HepG2 (cell line): ENCODE data around the gene PLG.

Experiments used
- EED ChIP-seq: sonication (generic); formaldehyde crosslinking; IDR thresholded peaks from 2 replicates; pipeline ENCODE4 v1.5.0; 2020; ENCODE audit warnings: mild to moderate bottlenecking, missing genetic modification reagents
- EZH2 ChIP-seq: conservative IDR thresholded peaks from 2 replicates; pipeline ENCODE4 v1.6.1; 2012; ENCODE audit warnings: mild to moderate bottlenecking, low read depth, low read length, moderate library complexity
- MXD3 ChIP-seq: IDR thresholded peaks from 2 replicates; pipeline ENCODE4 v1.6.1; 2016; ENCODE audit warnings: mild to moderate bottlenecking, missing biosample characterization, missing genetic modification reagents
- NFE2L2 ChIP-seq: fragments of 150-350 bp; IDR thresholded peaks from 2 replicates; pipeline ENCODE4 v1.6.1; 2014; ENCODE audit warnings: low read length
- RNF2 ChIP-seq: fragments of 450-650 bp; conservative IDR thresholded peaks from 2 replicates; pipeline ENCODE4 v1.6.1; 2016; ENCODE audit warnings: low read depth
- TCF12 ChIP-seq, 2 experiments: fragments of 450-650 bp in 1 of 2; sonication (generic) in 1 of 2; formaldehyde crosslinking in 1 of 2; IDR thresholded peaks; 2 replicates each; pipeline versions ENCODE4 v1.6.1 to v1.8.0; 2017 to 2022; ENCODE audit warnings: antibody characterized with exemption in 1 of 2, mild to moderate bottlenecking in 1 of 2, missing genetic modification reagents in 1 of 2, moderate library complexity in 1 of 2
- TFAP4 ChIP-seq: sonication (generic); IDR thresholded peaks from 2 replicates; pipeline ENCODE4 v1.6.1; 2016; ENCODE audit warnings: low read depth, borderline replicate concordance

- no peak for TF ChIP-seq TCF12 (IDR thresholded peaks at IDR 0.05)
- no peak for TF ChIP-seq TCF12 (CRISPR knock-in tag; IDR thresholded peaks at IDR 0.05)
- TF ChIP-seq NFE2L2 = no peak
- no peak for TF ChIP-seq TFAP4
- TF ChIP-seq EED (CRISPR knock-in tag) = no peak
- TF ChIP-seq EZH2 = no peak
- TF ChIP-seq RNF2 = no peak
- TF ChIP-seq MXD3 (CRISPR knock-in tag) = no peak
Measured at GRCh38 chr6:160791459-160791858, 89.4 kb downstream of the PLG start.
